ENCODE data around the gene DLG5. TPM values are rescaled to one million over a fixed set of nuclear protein-coding genes. Genes with fewer than 3 reads are reported as not detected.

Gene DLG5
- total and polyA plus RNA-seq, 4 donors = 6.6 to 33.2 (median 15.8) TPM

DNA sequence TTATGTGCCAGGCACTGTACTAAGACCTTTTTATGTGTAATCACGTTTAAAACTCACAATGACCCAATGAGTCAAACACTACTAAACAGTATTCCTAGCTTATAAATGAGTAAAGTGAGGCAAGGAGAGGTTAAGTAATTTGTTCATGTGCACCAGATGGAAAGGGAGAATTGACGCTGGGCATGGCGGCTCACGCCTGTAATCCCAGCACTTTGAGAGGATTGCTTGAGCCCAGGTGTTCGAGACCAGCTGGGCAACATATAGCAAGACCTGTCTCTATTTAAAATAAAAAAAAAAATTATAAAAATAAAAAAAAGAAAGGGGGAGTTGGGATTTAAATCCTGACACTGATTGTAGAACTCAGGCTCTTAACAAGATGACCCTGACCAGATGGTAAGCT, 46.7 kb upstream of the DLG5 start:
- DNase-seq (no peak), ATAC-seq (ENCODE audit: insufficient read depth, low FRiP score) (no peak)
- Histone ChIP-seq H3K27me3 (ENCODE audit: control insufficient read depth in 3 of 3, insufficient read depth in 3 of 3, low read length in 2 of 3) (no peaks in the 10 kb centered on the region), H3K27ac (ENCODE audit: low read depth in 1 of 2, low read length in 1 of 2) (no peak overlapping the region), H3K36me3 (ENCODE audit: control insufficient read depth in 4 of 4, insufficient read depth in 4 of 4, low read length in 4 of 4) (peaks cover 5 to 14% (median 7%) of the 10 kb centered on the region in 4 donors), H3K9ac (ENCODE audit: insufficient read depth in 1 of 2, low read length in 2 of 2) (no peak overlapping the region), H3K4me3 (no peak overlapping the region), H3K4me1 (ENCODE audit: control insufficient read depth in 5 of 5, insufficient read depth in 5 of 5, low read length in 5 of 5) (peaks cover 0 to 19% (median 7%) of the 10 kb centered on the region in 5 donors), H3K9me3 (ENCODE audit: control insufficient read depth in 4 of 4, insufficient read depth in 3 of 4, low read length in 3 of 4) (peaks cover 0 to 3% (median 0%) of the 10 kb centered on the region in 4 donors)
- WGBS, 2 donors = 93% methylated on average over 5 of the region's 5 CpGs
- TF ChIP-seq, protein P1, sequence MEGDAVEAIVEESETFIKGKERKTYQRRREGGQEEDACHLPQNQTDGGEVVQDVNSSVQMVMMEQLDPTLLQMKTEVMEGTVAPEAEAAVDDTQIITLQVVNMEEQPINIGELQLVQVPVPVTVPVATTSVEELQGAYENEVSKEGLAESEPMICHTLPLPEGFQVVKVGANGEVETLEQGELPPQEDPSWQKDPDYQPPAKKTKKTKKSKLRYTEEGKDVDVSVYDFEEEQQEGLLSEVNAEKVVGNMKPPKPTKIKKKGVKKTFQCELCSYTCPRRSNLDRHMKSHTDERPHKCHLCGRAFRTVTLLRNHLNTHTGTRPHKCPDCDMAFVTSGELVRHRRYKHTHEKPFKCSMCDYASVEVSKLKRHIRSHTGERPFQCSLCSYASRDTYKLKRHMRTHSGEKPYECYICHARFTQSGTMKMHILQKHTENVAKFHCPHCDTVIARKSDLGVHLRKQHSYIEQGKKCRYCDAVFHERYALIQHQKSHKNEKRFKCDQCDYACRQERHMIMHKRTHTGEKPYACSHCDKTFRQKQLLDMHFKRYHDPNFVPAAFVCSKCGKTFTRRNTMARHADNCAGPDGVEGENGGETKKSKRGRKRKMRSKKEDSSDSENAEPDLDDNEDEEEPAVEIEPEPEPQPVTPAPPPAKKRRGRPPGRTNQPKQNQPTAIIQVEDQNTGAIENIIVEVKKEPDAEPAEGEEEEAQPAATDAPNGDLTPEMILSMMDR (IDR thresholded peaks at IDR 0.05; ENCODE audit: control extremely low read depth, extremely low read depth) = no peak

DNA sequence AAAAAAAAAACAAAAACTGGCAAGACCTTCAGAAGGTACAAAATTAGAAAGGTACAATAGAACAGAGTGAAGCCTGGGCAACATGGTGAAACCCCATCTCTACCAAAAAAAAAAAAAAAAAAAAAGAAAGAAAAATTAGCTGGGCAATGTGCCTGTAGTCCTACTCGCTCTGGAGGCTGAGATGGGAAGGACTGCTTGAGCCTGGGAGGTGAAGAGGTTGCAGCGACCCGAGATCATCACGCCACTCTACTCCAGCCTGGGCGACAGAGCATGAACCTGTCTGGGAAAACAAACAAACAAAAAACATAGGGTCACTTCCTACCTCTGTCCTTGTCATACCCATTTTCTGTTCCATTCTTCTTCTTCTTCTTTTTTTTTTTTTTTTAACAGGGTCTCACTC, 45.6 kb upstream of the DLG5 start:
- no peak for ATAC-seq (ENCODE audit: insufficient read depth, low FRiP score)
- no peaks in the 10 kb centered on the region for H3K9me3 ChIP-seq (ENCODE audit: control insufficient read depth in 4 of 4, insufficient read depth in 3 of 4, low read length in 3 of 4)
- no peaks in the 10 kb centered on the region for H3K27me3 ChIP-seq (ENCODE audit: control insufficient read depth in 3 of 3, insufficient read depth in 3 of 3, low read length in 2 of 3)
- H3K9ac ChIP-seq (ENCODE audit: insufficient read depth in 1 of 2, low read length in 2 of 2) = no peak overlapping the region
- H3K4me3 ChIP-seq = no peak overlapping the region
- peaks cover 0 to 29% (median 7%) of the 10 kb centered on the region in 5 donors for H3K4me1 ChIP-seq (ENCODE audit: control insufficient read depth in 5 of 5, insufficient read depth in 5 of 5, low read length in 5 of 5)
- no peak for DNase-seq
- TF ChIP-seq, protein P1 (IDR thresholded peaks at IDR 0.05; ENCODE audit: control extremely low read depth, extremely low read depth) = no peak
- no peak overlapping the region for H3K27ac ChIP-seq (ENCODE audit: low read depth in 1 of 2, low read length in 1 of 2)
- WGBS, 2 donors = 87 to 100% methylated on average over 5 of the region's 5 CpGs
- peaks cover 0 to 3% (median 1%) of the 10 kb centered on the region in 4 donors for H3K36me3 ChIP-seq (ENCODE audit: control insufficient read depth in 4 of 4, insufficient read depth in 4 of 4, low read length in 4 of 4)

DNA sequence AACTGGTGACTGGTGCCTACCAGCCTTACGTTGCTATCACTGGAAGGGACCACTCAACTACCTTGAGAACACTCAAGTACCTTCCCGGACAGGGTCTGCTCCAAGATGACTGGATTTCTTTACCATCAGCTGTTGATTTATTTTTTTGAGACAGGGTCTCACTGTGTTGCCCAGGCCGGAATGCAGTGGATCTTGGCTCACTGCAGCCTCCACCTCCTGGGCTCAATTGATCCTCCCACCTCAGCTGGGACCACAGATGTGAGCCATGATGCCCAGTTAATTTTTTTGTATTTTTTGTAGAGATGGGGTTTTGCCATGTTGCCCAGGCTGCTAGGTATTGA, 45.2 kb upstream of the DLG5 start:
- WGBS, 2 donors = 85 to 90% methylated on average over 3 of the region's 3 CpGs
- ATAC-seq (ENCODE audit: insufficient read depth, low FRiP score) (no peak), DNase-seq (no peak)
- no peak overlapping the region for H3K4me3 ChIP-seq
- H3K9me3 ChIP-seq (ENCODE audit: control insufficient read depth in 4 of 4, insufficient read depth in 3 of 4, low read length in 3 of 4) = no peaks in the 10 kb centered on the region
- H3K9ac ChIP-seq (ENCODE audit: insufficient read depth in 1 of 2, low read length in 2 of 2) = no peak overlapping the region
- TF ChIP-seq, protein P1 (IDR thresholded peaks at IDR 0.05; ENCODE audit: control extremely low read depth, extremely low read depth) = no peak
- peaks cover 0 to 29% (median 7%) of the 10 kb centered on the region in 5 donors for H3K4me1 ChIP-seq (ENCODE audit: control insufficient read depth in 5 of 5, insufficient read depth in 5 of 5, low read length in 5 of 5)
- peak overlapping the region; percentile 17 to 60 for H3K27ac ChIP-seq (ENCODE audit: low read depth in 1 of 2, low read length in 1 of 2)
- no peaks in the 10 kb centered on the region for H3K36me3 ChIP-seq (ENCODE audit: control insufficient read depth in 4 of 4, insufficient read depth in 4 of 4, low read length in 4 of 4)
- H3K27me3 ChIP-seq (ENCODE audit: control insufficient read depth in 3 of 3, insufficient read depth in 3 of 3, low read length in 2 of 3) = no peaks in the 10 kb centered on the region
